ENCODE data around the gene STEAP2. TPM values are rescaled to one million over a fixed set of nuclear protein-coding genes. Genes with fewer than 3 reads are reported as not detected.
"Not testable (repeated sequence)": the region's sequence is repeated elsewhere in the genome, so short reads cannot be mapped to it uniquely, and the experiment has no call there.

STEAP2 gene
- total RNA-seq, 1 donor from 2014 or later, result 6.9 TPM

- peak; percentile 64 for DNase-seq (ENCODE audit: low read depth)
Measured at GRCh38 chr7:90232430-90232829, 20.9 kb downstream of the STEAP2 start.

DNA sequence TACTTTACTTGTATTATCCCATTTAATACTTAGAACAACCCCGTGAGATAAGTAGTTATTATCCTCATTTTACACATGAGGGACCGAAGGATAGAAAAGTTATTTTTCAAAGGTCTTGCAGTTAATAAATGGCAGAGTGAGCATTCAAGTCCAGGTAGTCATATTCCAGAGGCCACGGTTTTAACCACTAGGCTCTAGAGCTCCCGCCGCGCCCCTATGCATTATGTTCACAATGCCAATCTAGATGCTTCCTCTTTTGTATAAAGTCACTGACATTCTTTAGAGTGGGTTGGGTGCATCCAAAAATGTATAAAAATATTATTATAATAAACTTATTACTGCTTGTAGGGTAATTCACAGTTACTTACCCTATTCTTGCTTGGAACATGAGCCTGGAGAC, 22.0 kb downstream of the STEAP2 start:
- DNase-seq (ENCODE audit: low read depth), result no peak

DNA sequence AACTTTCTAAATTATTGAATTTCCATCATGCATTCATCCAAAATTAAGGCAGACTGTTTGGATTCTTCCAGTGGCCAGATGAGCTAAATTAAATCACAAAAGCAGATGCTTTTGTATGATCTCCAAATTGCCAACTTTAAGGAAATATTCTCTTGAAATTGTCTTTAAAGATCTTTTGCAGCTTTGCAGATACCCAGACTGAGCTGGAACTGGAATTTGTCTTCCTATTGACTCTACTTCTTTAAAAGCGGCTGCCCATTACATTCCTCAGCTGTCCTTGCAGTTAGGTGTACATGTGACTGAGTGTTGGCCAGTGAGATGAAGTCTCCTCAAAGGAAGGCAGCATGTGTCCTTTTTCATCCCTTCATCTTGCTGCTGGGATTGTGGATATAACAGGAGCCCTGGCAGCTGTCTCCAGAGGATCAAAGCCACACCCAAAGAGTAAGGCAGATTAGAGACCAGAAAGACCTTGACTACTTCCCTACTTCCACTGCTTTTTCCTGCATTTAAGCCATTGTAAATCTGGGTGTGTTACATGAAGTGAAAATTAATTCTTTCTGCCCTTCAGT, 25.3 kb downstream of the STEAP2 start:
- DNase-seq (ENCODE audit: low read depth), result peak; percentile 86

DNA sequence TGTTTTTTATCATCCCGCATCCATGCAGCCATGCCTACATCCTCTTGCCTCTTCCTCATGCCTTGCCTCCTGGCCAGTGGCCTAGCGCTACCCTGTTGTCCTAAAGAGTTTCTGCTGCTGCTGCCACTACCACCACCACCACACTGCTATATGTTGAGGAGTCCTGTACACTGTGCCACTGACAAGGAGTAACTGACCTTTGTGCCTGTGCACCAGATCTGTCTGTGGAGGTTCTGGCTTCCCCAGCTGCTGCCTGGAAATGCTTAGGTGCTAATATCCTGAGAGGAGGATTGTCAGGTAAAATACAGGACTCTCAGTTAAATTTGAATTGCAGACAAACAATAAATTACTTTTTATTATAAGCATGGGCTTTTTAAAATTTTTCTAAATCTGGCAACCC, 26.5 kb downstream of the STEAP2 start:
- no peak for DNase-seq (ENCODE audit: low read depth)

DNA sequence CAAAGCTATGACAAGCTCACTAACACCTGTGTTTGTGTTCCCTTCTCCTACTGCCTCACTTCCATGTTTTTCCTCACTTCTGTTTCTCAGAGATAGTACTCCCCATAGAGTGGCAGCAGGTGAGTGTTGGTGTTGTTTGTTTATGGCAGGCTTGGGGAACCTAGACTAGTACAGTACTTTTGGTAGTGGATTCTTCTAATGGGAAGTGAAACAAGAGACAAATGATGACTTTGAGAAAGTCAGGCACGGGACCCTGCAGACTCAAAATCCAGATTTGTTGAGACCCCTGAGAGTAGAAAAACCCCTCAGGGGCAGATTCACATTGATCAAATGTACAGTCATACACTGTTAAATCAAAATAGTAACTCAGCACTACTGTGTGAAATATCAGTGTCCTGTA, 27.0 kb downstream of the STEAP2 start:
- no peak for DNase-seq (ENCODE audit: low read depth)

DNA sequence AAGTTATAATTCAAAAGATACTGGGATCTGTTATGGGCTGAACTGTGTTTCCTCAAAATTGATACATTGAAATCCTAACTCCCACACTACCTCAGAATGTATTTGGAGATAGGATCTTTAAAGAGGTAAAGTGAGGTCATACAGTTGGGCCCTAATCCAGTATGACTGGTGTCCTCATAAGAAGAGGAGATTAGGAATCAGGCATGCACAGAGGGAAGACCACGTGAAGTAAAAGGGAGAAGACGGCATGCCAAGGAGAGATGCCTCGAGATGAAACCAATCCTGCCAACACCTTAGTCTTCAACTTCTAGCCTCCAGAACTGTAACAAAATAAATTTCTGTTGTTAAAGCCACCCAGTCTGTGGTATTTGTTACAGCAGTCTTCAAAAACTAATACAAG, 27.5 kb downstream of the STEAP2 start:
- no peak for DNase-seq (ENCODE audit: low read depth)

DNA sequence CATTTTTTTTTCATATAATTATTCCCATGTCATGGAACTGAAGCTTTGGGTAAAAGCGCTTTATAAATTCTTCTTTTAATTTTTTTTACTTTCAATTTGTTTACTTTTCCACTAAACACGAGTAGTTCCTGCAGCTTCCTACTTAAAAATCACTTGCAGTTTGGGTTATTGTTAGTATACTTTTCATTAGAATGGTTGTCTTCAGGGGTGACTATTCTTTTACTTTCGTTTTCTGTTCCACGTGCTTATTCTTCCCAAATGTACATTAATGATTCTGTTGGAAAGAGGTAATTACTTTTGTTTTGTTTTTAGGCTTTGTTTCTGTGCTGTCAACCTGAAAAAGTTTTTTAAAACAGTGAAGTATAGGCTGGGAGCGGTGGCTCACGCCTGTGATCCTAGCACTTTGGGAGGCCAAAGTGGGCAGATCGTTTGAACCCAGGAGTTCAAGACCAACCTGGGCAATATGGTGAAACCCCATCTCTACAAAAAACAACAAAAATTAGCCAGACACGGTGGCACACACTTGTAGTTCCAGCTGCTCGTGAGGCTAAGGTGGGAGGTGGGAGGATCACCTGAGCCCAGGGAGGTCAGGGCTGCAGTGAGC, 28.2 kb downstream of the STEAP2 start:
- no peak for DNase-seq (ENCODE audit: low read depth)

- no peak for DNase-seq (ENCODE audit: low read depth)
Measured at GRCh38 chr7:90242369-90243168, 31.0 kb downstream of the STEAP2 start.

- DNase-seq (ENCODE audit: low read depth), result no peak
Measured at GRCh38 chr7:90243556-90243955, 32.0 kb downstream of the STEAP2 start.

- DNase-seq (ENCODE audit: low read depth), result no peak
Measured at GRCh38 chr7:90244565-90244908, 33.0 kb downstream of the STEAP2 start.

GRCh38 chr7:90244909-90245851, 33.6 kb downstream of the STEAP2 start, which contains the start of gene CFAP69:
Gene CFAP69, plus strand, starts transcription at chr7:90245174. Its CDS starts 251 bp downstream, at chr7:90245425.
- DNase-seq (ENCODE audit: low read depth), result peak; percentile 94

DNA sequence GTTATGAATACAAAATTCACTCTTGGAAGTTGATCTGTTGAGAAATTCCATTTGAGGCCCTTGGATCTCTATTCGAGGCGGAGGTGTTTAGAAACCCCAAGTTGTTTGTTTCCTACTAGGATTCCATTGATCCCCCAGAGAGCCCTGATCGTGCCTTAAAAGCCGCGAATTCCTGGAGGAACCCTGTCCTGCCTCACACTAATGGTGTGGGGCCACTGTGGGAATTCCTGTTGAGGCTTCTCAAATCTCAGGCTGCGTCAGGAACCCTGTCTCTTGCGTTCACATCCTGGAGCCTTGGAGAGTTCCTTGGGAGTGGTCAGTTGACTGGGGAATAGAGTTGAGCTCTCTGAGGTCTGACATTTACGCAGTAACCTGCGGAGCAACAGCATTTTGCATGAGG, 34.6 kb downstream of the STEAP2 start:
- DNase-seq (ENCODE audit: low read depth), result peak; percentile 25

DNA sequence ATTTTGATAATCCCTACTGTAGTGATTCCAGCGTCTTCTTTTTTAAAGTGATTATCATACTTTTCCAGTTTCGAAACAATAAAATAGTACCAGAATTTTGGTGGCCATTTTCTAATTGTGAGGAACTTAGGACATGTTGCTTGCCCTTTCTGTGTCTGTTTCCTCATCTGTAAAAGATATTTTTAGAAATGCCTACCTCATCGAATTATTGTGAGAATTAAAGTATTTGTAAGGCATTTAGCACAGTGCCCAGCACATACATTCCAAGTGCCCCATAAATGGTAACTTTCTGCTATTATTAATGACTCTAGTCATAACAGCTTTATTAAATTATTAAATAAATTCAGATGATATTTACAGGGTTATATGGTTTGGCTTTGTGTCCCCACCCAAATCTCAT, 37.2 kb downstream of the STEAP2 start:
- DNase-seq (ENCODE audit: low read depth), result no peak

GRCh38 chr7:90250601-90251303, 39.2 kb downstream of the STEAP2 start:
- peak; percentile 57 for DNase-seq (ENCODE audit: low read depth)

DNA sequence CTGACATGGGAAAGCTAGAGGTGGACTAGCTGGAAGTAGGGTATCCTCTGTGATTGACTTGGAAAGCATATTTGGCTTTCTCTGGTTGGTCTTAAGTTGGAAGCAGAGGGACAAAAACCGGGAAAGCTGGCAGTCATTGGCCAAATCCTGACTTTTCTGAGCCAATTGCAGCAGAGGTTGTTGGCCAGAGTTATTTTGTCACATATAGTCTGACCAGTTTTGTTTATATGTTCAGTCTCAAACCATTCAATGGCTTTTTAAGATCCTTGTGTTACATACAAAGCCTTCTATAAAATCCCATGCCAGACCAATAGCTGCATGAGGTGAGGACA, 39.7 kb downstream of the STEAP2 start:
- DNase-seq (ENCODE audit: low read depth), result no peak

- DNase-seq (ENCODE audit: low read depth), result not testable (repeated sequence)
Measured at GRCh38 chr7:90256011-90256410, 44.5 kb downstream of the STEAP2 start.

GRCh38 chr7:90256778-90257177, 45.2 kb downstream of the STEAP2 start:
- no peak for DNase-seq (ENCODE audit: low read depth)

DNA sequence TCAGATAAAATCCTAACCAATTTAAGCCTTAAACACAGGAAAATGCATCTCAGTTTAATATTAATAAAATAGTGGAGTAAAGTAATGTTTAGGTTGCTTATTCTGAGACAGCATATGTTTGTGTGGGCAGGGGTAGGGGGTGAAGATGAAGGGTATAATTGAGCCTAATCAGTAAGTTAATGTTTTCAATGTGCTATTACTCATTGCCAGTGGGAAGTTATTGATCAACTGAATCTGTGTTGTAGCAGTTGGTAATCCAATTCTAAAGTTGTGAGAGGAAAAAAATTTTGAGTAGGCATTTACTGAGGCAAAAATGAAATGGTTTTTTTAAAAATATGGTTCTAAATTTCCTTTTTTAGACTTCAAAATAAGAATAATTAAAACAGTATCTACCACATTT, 49.9 kb downstream of the STEAP2 start:
- DNase-seq (ENCODE audit: low read depth), result no peak

DNA sequence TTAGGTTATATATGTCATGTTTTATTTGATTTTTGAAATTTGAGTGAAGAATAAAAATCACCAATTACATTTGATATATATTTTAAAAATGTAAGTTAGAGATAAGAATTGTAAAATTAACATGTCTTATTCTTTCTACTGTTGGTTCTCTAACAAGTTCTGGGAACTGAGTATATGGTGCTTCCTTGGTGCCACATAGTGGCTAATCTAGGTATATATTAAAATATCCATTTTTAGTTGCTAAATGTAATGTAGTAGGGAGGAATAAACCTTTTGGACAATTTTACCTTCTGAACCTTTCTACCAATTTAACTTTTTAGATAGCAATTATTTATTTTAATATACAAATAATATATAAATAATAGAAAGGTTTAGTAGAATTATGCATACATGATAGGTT, 50.9 kb downstream of the STEAP2 start:
- peak; percentile 55 for DNase-seq (ENCODE audit: low read depth)

GRCh38 chr7:90266808-90267207, 55.3 kb downstream of the STEAP2 start:
- no peak for DNase-seq (ENCODE audit: low read depth)

DNA sequence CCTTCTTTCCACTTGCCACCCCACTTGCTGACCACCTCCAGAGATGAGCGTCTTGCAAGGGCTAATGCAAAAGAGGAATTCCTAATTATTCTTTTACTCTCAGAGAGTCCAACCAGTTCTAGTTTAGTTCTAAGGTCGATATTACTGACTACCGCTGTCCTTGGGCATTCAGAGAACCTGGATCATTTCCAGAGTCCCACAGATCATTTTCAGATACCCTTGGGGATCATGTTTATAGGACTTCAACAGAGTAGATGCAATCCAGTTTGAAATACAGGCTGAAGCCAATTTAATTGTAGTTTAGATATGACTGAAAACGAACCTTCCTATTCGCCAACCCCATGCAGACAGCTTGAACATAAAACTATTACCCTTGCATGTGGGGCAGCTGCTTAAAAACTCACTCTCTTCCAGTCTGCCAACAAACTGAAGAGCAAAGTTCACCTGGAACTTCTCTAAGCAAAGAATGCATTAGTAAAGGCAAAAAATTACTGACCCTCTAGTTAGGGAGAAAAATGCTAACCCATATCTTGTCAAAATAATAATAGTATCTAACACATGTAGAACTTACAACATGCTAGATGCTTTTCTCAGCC, 55.8 kb downstream of the STEAP2 start:
- no peak for DNase-seq (ENCODE audit: low read depth)

All from myocyte (in vitro differentiated cells).